KBM-7 (cell line): ENCODE results near the gene NIN.

Source experiments
- DNase-seq: peaks from one replicate; pipeline ENCODE4 v3.0.0-alpha.2; 2015
- in situ Hi-C: fragments of 300-500 bp; cut with MboI; formaldehyde crosslinking; loops from 2 replicates; pipeline ENCODE4 v1.14.3; 2020; ENCODE audit warnings: low sequenced_read_pairs, low pct_unique_long_range_greater_than_20kb, mixed read lengths

Gene NIN

GRCh38 chr14:50839691-50840090, 8.7 kb upstream of the NIN start:
- in situ Hi-C loops = no loop called here

GRCh38 chr14:50839048-50839447, 8.1 kb upstream of the NIN start:
- no peak for DNase-seq

More at GRCh38 chr14:50839691-50840090, 8.7 kb upstream of the NIN start:
- no peak for DNase-seq

GRCh38 chr14:50837850-50838470, 7.0 kb upstream of the NIN start:
- in situ Hi-C loops = no loop called here
- no peak for DNase-seq

More at GRCh38 chr14:50839048-50839447, 8.1 kb upstream of the NIN start:
- in situ Hi-C loops = no loop called here

- in situ Hi-C loops = no loop called here
- no peak for DNase-seq
These were observed 6.3 kb upstream of the NIN start for GRCh38 chr14:50837271-50837670.

- in situ Hi-C loops = no loop called here
These were observed 5.6 kb upstream of the NIN start for GRCh38 chr14:50836515-50836914.

GRCh38 chr14:50835280-50835679, 4.3 kb upstream of the NIN start:
- in situ Hi-C loops = no loop called here
- peak; percentile 37 for DNase-seq

More at GRCh38 chr14:50836515-50836914, 5.6 kb upstream of the NIN start:
- no peak for DNase-seq

- in situ Hi-C loops = no loop called here
- no peak for DNase-seq
These were observed 3.9 kb upstream of the NIN start for GRCh38 chr14:50834802-50835276.

GRCh38 chr14:50832935-50833630, 2.1 kb upstream of the NIN start:
- in situ Hi-C loops = no loop called here
- no peak for DNase-seq

- no peak for DNase-seq
- in situ Hi-C loops = no loop called here
These were observed 785 bp upstream of the NIN start for GRCh38 chr14:50831726-50832168.

- in situ Hi-C loops = no loop called here
- DNase-seq = peak; percentile 63
These were observed 674 bp downstream of the NIN start for GRCh38 chr14:50830044-50830931.

- in situ Hi-C loops = no loop called here
- no peak for DNase-seq
These were observed 1.4 kb downstream of the NIN start for GRCh38 chr14:50829489-50830043.

- peak; percentile 21 for DNase-seq
- in situ Hi-C loops = no loop called here
These were observed 2.1 kb downstream of the NIN start for GRCh38 chr14:50828721-50829488.

GRCh38 chr14:50826681-50827080, 4.3 kb downstream of the NIN start:
- DNase-seq = no peak
- in situ Hi-C loops = no loop called here

GRCh38 chr14:50825307-50825706, 5.7 kb downstream of the NIN start:
- in situ Hi-C loops = no loop called here
- no peak for DNase-seq

GRCh38 chr14:50823762-50824636, 7.0 kb downstream of the NIN start:
- in situ Hi-C loops = no loop called here
- peak; percentile 11 for DNase-seq

- no peak for DNase-seq
- in situ Hi-C loops = no loop called here
These were observed 7.8 kb downstream of the NIN start for GRCh38 chr14:50823051-50823761.

- in situ Hi-C loops = no loop called here
These were observed 8.4 kb downstream of the NIN start for GRCh38 chr14:50822501-50823042.

More at GRCh38 chr14:50822501-50823042, 8.4 kb downstream of the NIN start:
- DNase-seq = peak; percentile 58
